HepG2 (cell line): Measurements from ENCODE around the gene TLR9. TPM values are rescaled to one million over a fixed set of nuclear protein-coding genes. Genes with fewer than 3 reads are reported as not detected.
"Not testable (repeated sequence)": the region's sequence is repeated elsewhere in the genome, so short reads cannot be mapped to it uniquely, and the experiment has no call there.

Experiments
- ATAC-seq: fragments of 200-7000 bp; cut with Tn5 transposase; 3 replicates; pipeline ENCODE4 v1.9.1; 2020; ENCODE audit warnings: mild to moderate bottlenecking, moderate library complexity
- BruUV-seq: library from RNA; stranded (reverse); fragments of 400-500 nt; replicated peaks from 2 replicates; lab custom pipeline; 2021; lab: Mats Ljungman, UMichigan
- CTCF ChIA-PET: fragments of 300-600 bp; formaldehyde crosslinking; extraction: SDS; loops from one replicate; lab custom pipeline; 2021; ENCODE audit warnings: low total read pairs, inconsistent platforms, low intra/inter-chr PET ratio; lab: Yijun Ruan, JAX
- POLR2A ChIA-PET: fragments of 350-600 bp; sonication (Branson Sonifier 250); formaldehyde crosslinking; loops from one replicate; lab custom pipeline; 2020; ENCODE audit warnings: antibody characterized with exemption, inconsistent platforms; lab: Yijun Ruan, JAX
- DNase-seq: peaks from one replicate; pipeline ENCODE4 v3.0.0-alpha.2; 2015; ENCODE audit warnings: low spot score
- FAIRE-seq: peaks from 3 replicates; lab custom pipeline; 2011; peaks lifted over from hg19 to GRCh38; lab: Jason Lieb, UNC
- H2AFZ ChIP-seq: one replicate; pipeline ENCODE4 v1.6.1; 2011; ENCODE audit warnings: low read length, inconsistent platforms
- H3K27ac ChIP-seq: fragments of 300-600 bp; 3 replicates; pipeline ENCODE4 v1.8.0; 2011; ENCODE audit warnings: mixed run types, mild to moderate bottlenecking, mixed read lengths, low read length, inconsistent platforms; ENCODE audit not compliant: insufficient read depth; ENCODE audit errors: extremely low read length
- H3K27me3 ChIP-seq, 2 experiments: fragments of 200-600 bp in 1 of 2; 2 replicates in 1 of 2; 3 replicates in 1 of 2; pipeline versions ENCODE4 v1.6.0 to v1.8.0; 2011; ENCODE audit warnings: low read length in 2 of 2, mild to moderate bottlenecking in 2 of 2, moderate library complexity in 2 of 2, inconsistent platforms in 1 of 2; ENCODE audit not compliant: insufficient read depth in 2 of 2, control insufficient read depth in 1 of 2
- H3K36me3 ChIP-seq, 2 experiments: fragments of 200-600 bp in 1 of 2; replicated peaks in 1 of 2; 2 replicates in 1 of 2; 3 replicates in 1 of 2; pipeline versions ENCODE4 v1.5.1 to v1.8.0; 2011; ENCODE audit warnings: low read length in 2 of 2, inconsistent platforms in 1 of 2; ENCODE audit not compliant: insufficient read depth in 2 of 2, control insufficient read depth in 1 of 2
- H3K4me1 ChIP-seq: 2 replicates; pipeline ENCODE4 v1.5.1; 2012; ENCODE audit warnings: low read length, inconsistent platforms; ENCODE audit not compliant: insufficient read depth
- H3K4me2 ChIP-seq: 2 replicates; pipeline ENCODE4 v1.6.0; 2011; ENCODE audit warnings: low read depth, low read length, inconsistent platforms
- H3K4me3 ChIP-seq, 3 experiments: fragments of 200-600 bp in 1 of 3; sonication (generic), shearing (Covaris generic) in 1 of 3; replicated peaks in 1 of 3; 2 replicates each; pipeline ENCODE4 v1.5.1; 2011 to 2016; ENCODE audit warnings: low read length in 3 of 3, inconsistent platforms in 2 of 3, low read depth in 2 of 3, mild to moderate bottlenecking in 2 of 3, control low read depth in 1 of 3, mixed read lengths in 1 of 3; ENCODE audit not compliant: insufficient read depth in 1 of 3
- H3K79me2 ChIP-seq: one replicate; pipeline ENCODE4 v1.6.1; 2011; ENCODE audit warnings: low read length, inconsistent platforms; ENCODE audit not compliant: insufficient read depth
- H3K9ac ChIP-seq: 2 replicates; pipeline ENCODE4 v1.6.0; 2011; ENCODE audit warnings: mild to moderate bottlenecking, low read depth, low read length, inconsistent platforms; ENCODE audit not compliant: insufficient read depth
- H3K9me3 ChIP-seq: 2 replicates; pipeline ENCODE4 v1.5.1; 2012; ENCODE audit warnings: mild to moderate bottlenecking, low read length
- H4K20me1 ChIP-seq: 2 replicates; pipeline ENCODE4 v1.6.0; 2011; ENCODE audit warnings: inconsistent platforms, mild to moderate bottlenecking, low read length, moderate library complexity; ENCODE audit not compliant: insufficient read depth
- ATM ChIP-seq: fragments of 450-650 bp; IDR thresholded peaks from 2 replicates; pipeline ENCODE4 v1.7.1; 2017; ENCODE audit warnings: mild to moderate bottlenecking, borderline replicate concordance
- CEBPB ChIP-seq: IDR thresholded peaks from 2 replicates; pipeline ENCODE4 v1.6.1; 2011; ENCODE audit warnings: low read depth, low read length, improper control_type of control experiment, borderline replicate concordance
- CEBPG ChIP-seq: IDR thresholded peaks from 2 replicates; pipeline ENCODE4 v1.6.1; 2016
- HNRNPLL ChIP-seq: fragments of 200-400 bp; formaldehyde crosslinking; IDR thresholded peaks from 2 replicates; pipeline ENCODE4 v1.6.1; 2017; ENCODE audit warnings: mild to moderate bottlenecking, low read depth, low read length; ENCODE audit not compliant: poor library complexity, severe bottlenecking
- IKZF5 ChIP-seq: IDR thresholded peaks from 2 replicates; pipeline ENCODE4 v1.6.1; 2018; ENCODE audit warnings: missing genetic modification reagents, mild to moderate bottlenecking, missing compliant biosample characterization
- ZNF362 ChIP-seq: sonication (generic); formaldehyde crosslinking; IDR thresholded peaks from 2 replicates; pipeline ENCODE4 v1.4.0; 2020; ENCODE audit warnings: missing genetic modification reagents, mild to moderate bottlenecking, borderline replicate concordance
- WGBS: methylation state at CpG from one replicate; pipeline ENCODE4 v1.1.6; 2017; ENCODE audit warnings: low lambda C conversion rate; 5-methylcytosine and 5-hydroxymethylcytosine counted together
- in situ Hi-C: cut with HindIII; loops from 2 replicates; pipeline ENCODE4 v1.10.0; 2017; ENCODE audit warnings: low pct_unique_long_range_greater_than_20kb; ENCODE audit not compliant: extremely low pct_ligation_motif_present
- intact Hi-C: fragments of 100-400 bp; cut with micrococcal nuclease; formaldehyde crosslinking; loops from one replicate; pipeline ENCODE4 v1.10.0; 2022; ENCODE audit not compliant: unreplicated experiment
- polyA plus RNA-seq, 8 experiments: library from polyadenylated mRNA; depleted of rRNA in 3 of 8; stranded (reverse) in 7 of 8; unstranded in 1 of 8; fragments of >200 nt; fragmentation: Illumina TruSeq in 4 of 8; extraction: Trizol in 4 of 8; gene quantifications; 2 replicates each; pipeline versions ENCODE4 v1.2.1 to v1.2.3, GENCODE V29; 2011 to 2016; ENCODE audit warnings: low read depth in 4 of 8, missing spikeins in 1 of 8, mixed read lengths in 1 of 8; ENCODE audit not compliant: insufficient read depth in 1 of 8
- total RNA-seq, 5 experiments: library from RNA; depleted of rRNA; stranded (reverse); fragments of >200 nt; fragmentation: Illumina TruSeq; extraction: Trizol; gene quantifications; 2 replicates each; pipeline ENCODE4 v1.2.3, GENCODE V29; 2016; ENCODE audit warnings: low read depth in 1 of 5

TLR9 gene
- total and polyA plus RNA-seq, 2 of the 13 experiments (the other 11 are each of a cell fraction or from before 2014, with no cell fraction given), result not detected

GRCh38 chr3:52178126-52178525 lies 47.3 kb downstream of the TLR9 start:
- POLR2A ChIA-PET, result interaction anchor here (1.4 to 3.5 kb wide), 6 partner anchors 20 to 211 kb away, joined by 3 to 30 read pairs (median 9); partner anchors contain the start of genes ACY1, ALAS1, PCBP4 and POC1A
- H3K27me3 ChIP-seq, BruUV-seq, ATAC-seq, H2AFZ ChIP-seq, in situ Hi-C loops, DNase-seq, H4K20me1 ChIP-seq, CTCF ChIA-PET, intact Hi-C loops, H3K9me3 ChIP-seq, H3K36me3 ChIP-seq, H3K9ac ChIP-seq, H3K79me2 ChIP-seq, FAIRE-seq: not testable (repeated sequence)
- Histone ChIP-seq H3K4me2 (peak overlapping the region; percentile 82), H3K4me3 (peak overlapping the region in 1 of 3 experiments; percentile 60; a peak in 1 of 6 replicates), H3K4me1 (peaks cover 73% of the 10 kb centered on the region), H3K27ac (peak overlapping the region; percentile 85)
- WGBS, result 21% methylated on average over 4 of the region's 4 CpGs
- TF ChIP-seq CEBPG (CRISPR knock-in tag), result peak; percentile 70
- TF ChIP-seq ZNF362 (CRISPR knock-in tag), result peak; percentile 56; the same call in 1 of the 2 replicates
- peak; percentile 48; the same call in 1 of the 2 replicates for TF ChIP-seq CEBPB

- FAIRE-seq, result no peak
- Histone ChIP-seq H3K4me1 (peaks cover 69% of the 10 kb centered on the region), H3K36me3 (no peaks in the 10 kb centered on the region), H3K9ac (peak overlapping the region; percentile 61; the same call in 1 of the 2 replicates), H3K27me3 (no peaks in the 10 kb centered on the region), H3K9me3 (no peaks in the 10 kb centered on the region), H2AFZ (no peak overlapping the region), H3K4me3 (peak overlapping the region; percentile 43 to 60 (median 48); a peak in 5 of 6 replicates), H3K4me2 (peak overlapping the region; percentile 82), H4K20me1 (no peaks in the 10 kb centered on the region), H3K79me2 (no peaks in the 10 kb centered on the region), H3K27ac (peak overlapping the region; percentile 85)
- in situ Hi-C loops, result no loop called here
- 3% methylated on average over 5 of the region's 5 CpGs for WGBS
- CTCF ChIA-PET, result no interaction called here
- intact Hi-C loops, result loop anchor here (1.0 kb wide), 1 partner anchor 20 kb away; no protein-coding TSS in a partner anchor
- BruUV-seq, result no TSS peak
- peak; percentile 77 for ATAC-seq
- peak; percentile 63 for DNase-seq
- POLR2A ChIA-PET, result interaction anchor here (0.8 to 3.5 kb wide), 10 partner anchors 8 to 211 kb away, joined by 3 to 30 read pairs (median 6); partner anchors contain the start of genes ACY1, ALAS1, PCBP4 and POC1A
- TF ChIP-seq ATM (no peak), HNRNPLL (no peak), IKZF5 (CRISPR knock-in tag) (0 out of 2 replicates have a peak, but pooled peaks have one; percentile 41)
Observed at GRCh38 chr3:52177701-52178042, 47.8 kb downstream of the TLR9 start.
